Measurements from ENCODE around the gene TENT4B.

DNA sequence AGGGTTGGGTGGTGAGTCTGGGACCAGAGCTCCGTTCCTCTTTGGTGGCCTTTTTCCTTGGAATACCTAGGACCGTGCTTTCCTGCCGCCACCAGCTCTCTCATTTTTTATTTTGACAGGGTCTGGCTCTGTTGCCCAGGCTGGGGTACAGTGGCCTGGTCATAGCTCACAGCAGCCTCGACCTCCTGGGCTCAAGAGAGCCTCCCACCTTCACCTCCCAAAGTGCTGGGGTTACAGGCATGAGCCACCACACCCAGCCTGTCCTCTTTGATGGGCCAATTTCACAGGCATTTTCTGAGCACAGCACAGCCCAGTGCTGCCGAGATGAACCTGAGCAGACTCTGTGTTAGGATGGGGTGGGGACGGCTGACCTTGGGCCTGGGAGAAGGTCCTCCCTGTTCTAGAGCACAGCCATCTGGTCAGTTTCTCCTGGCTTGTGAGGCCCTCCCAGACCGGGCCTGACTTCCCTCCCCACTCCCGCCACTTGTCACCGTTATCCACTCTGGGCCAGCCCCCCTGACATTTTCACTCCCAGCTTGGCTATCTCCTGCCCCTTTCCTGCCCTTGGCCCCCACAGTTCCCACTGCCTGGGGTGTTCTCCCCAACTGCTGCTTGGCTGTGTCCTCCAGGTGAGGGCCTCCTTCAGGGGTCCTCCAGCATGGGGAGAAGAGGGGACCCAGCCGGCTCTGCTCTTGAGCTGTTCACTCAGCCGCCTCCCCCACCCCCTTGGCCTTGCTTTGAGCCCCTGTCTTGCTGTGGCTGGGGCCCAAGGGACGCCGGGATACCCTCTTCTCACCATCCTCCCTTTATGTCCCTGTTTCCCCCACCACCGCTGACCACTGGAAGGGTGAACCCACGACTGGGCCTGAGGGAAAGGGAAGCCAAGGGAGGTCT, 118.3 kb downstream of the TENT4B start:
- TF ChIP-seq, protein P1, sequence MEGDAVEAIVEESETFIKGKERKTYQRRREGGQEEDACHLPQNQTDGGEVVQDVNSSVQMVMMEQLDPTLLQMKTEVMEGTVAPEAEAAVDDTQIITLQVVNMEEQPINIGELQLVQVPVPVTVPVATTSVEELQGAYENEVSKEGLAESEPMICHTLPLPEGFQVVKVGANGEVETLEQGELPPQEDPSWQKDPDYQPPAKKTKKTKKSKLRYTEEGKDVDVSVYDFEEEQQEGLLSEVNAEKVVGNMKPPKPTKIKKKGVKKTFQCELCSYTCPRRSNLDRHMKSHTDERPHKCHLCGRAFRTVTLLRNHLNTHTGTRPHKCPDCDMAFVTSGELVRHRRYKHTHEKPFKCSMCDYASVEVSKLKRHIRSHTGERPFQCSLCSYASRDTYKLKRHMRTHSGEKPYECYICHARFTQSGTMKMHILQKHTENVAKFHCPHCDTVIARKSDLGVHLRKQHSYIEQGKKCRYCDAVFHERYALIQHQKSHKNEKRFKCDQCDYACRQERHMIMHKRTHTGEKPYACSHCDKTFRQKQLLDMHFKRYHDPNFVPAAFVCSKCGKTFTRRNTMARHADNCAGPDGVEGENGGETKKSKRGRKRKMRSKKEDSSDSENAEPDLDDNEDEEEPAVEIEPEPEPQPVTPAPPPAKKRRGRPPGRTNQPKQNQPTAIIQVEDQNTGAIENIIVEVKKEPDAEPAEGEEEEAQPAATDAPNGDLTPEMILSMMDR (conservative IDR thresholded peaks at IDR 0.05): no peak
- TF ChIP-seq ZFX (IDR thresholded peaks at IDR 0.05): no peak

Measured in C4-2B (cell line).